ENCODE data around the gene IL1A.

IL1A gene

GRCh38 chr2:112783187-112783714, 1.0 kb downstream of the IL1A start:
- Histone ChIP-seq H3K4me3 (ENCODE audit: low read depth, low read length) (no peak overlapping the region), H3K4me1 (no peaks in the 10 kb centered on the region), H3K9me3 (no peaks in the 10 kb centered on the region), H3K27me3 (no peaks in the 10 kb centered on the region), H3K36me3 (no peaks in the 10 kb centered on the region)
- TF ChIP-seq CTCF (IDR thresholded peaks at IDR 0.05; ENCODE audit: low read depth, low read length) = no peak
- no peak for DNase-seq

GRCh38 chr2:112782234-112782799, 2.0 kb downstream of the IL1A start:
- no peak for TF ChIP-seq CTCF (IDR thresholded peaks at IDR 0.05; ENCODE audit: low read depth, low read length)
- Histone ChIP-seq H3K4me3 (ENCODE audit: low read depth, low read length) (no peak overlapping the region), H3K36me3 (no peaks in the 10 kb centered on the region), H3K4me1 (no peaks in the 10 kb centered on the region), H3K9me3 (no peaks in the 10 kb centered on the region), H3K27me3 (no peaks in the 10 kb centered on the region)
- no peak for DNase-seq

- TF ChIP-seq CTCF (IDR thresholded peaks at IDR 0.05; ENCODE audit: low read depth, low read length) = no peak
- H3K36me3 ChIP-seq = no peaks in the 10 kb centered on the region
Measured at GRCh38 chr2:112779598-112779997, 4.7 kb downstream of the IL1A start.

GRCh38 chr2:112777036-112777435, 7.3 kb downstream of the IL1A start:
- no peak for DNase-seq
- Histone ChIP-seq H3K36me3 (no peaks in the 10 kb centered on the region), H3K4me1 (no peaks in the 10 kb centered on the region), H3K27me3 (no peaks in the 10 kb centered on the region), H3K9me3 (no peaks in the 10 kb centered on the region), H3K4me3 (ENCODE audit: low read depth, low read length) (no peak overlapping the region)
- TF ChIP-seq CTCF (IDR thresholded peaks at IDR 0.05; ENCODE audit: low read depth, low read length) = no peak

More at GRCh38 chr2:112779598-112779997, 4.7 kb downstream of the IL1A start:
- H3K27me3 ChIP-seq = no peaks in the 10 kb centered on the region
- no peak overlapping the region for H3K4me3 ChIP-seq (ENCODE audit: low read depth, low read length)
- DNase-seq = no peak
- H3K4me1 ChIP-seq = no peaks in the 10 kb centered on the region
- no peaks in the 10 kb centered on the region for H3K9me3 ChIP-seq

- Histone ChIP-seq H3K27me3 (no peaks in the 10 kb centered on the region), H3K9me3 (no peaks in the 10 kb centered on the region), H3K4me3 (ENCODE audit: low read depth, low read length) (no peak overlapping the region), H3K36me3 (no peaks in the 10 kb centered on the region), H3K4me1 (no peaks in the 10 kb centered on the region)
- TF ChIP-seq CTCF (IDR thresholded peaks at IDR 0.05; ENCODE audit: low read depth, low read length) = no peak
- no peak for DNase-seq
Measured at GRCh38 chr2:112776113-112776512, 8.2 kb downstream of the IL1A start.

- Histone ChIP-seq H3K27me3 (no peaks in the 10 kb centered on the region), H3K36me3 (no peaks in the 10 kb centered on the region), H3K9me3 (no peaks in the 10 kb centered on the region), H3K4me1 (no peaks in the 10 kb centered on the region), H3K4me3 (ENCODE audit: low read depth, low read length) (no peak overlapping the region)
- TF ChIP-seq CTCF (IDR thresholded peaks at IDR 0.05; ENCODE audit: low read depth, low read length) = no peak
- no peak for DNase-seq
Measured at GRCh38 chr2:112774536-112775285, 9.6 kb downstream of the IL1A start.

Data from BE2C (cell line).